GM12878 (cell line): ENCODE measurements around the gene TTYH3. TPM values are rescaled to one million over a fixed set of nuclear protein-coding genes. Genes with fewer than 3 reads are reported as not detected.

Experiments used
- ATAC-seq: fragments of 200-7000 bp; cut with Tn5 transposase; 3 replicates; pipeline ENCODE4 v1.9.1; 2020; ENCODE audit warnings: mild to moderate bottlenecking, moderate library complexity
- BruUV-seq: library from RNA; stranded (reverse); fragments of 400-500 nt; replicated peaks from 2 replicates; lab custom pipeline; 2021; lab: Mats Ljungman, UMichigan
- CTCF ChIA-PET: fragments of 300-600 bp; sonication (Branson Sonifier 250); formaldehyde crosslinking; extraction: SDS; loops from one replicate; lab custom pipeline; 2021; ENCODE audit warnings: inconsistent platforms; lab: Yijun Ruan, JAX
- POLR2A ChIA-PET: fragments of 350-600 bp; formaldehyde crosslinking; extraction: SDS; loops from one replicate; lab custom pipeline; 2021; ENCODE audit warnings: inconsistent platforms; lab: Charles Lee
- RAD21 ChIA-PET: fragments of 300-600 bp; sonication (Branson Sonifier 250); formaldehyde crosslinking; loops from one replicate; lab custom pipeline; 2023; ENCODE audit warnings: antibody characterized with exemption; ENCODE audit not compliant: unreplicated experiment; lab: Charles Lee
- SMC1A ChIA-PET: fragments of 300-600 bp; sonication (Branson Sonifier 250); formaldehyde crosslinking; loops from one replicate; lab custom pipeline; 2023; ENCODE audit not compliant: unreplicated experiment, uncharacterized antibody; lab: Charles Lee
- DNase-seq: peaks from one replicate; pipeline ENCODE4 v3.0.0-alpha.2; 2011; ENCODE audit warnings: low read depth, low spot score
- FAIRE-seq: peaks from 3 replicates; lab custom pipeline; 2011; peaks lifted over from hg19 to GRCh38; lab: Jason Lieb, UNC
- H2AFZ ChIP-seq: 2 replicates; pipeline ENCODE4 v1.6.0; 2011; ENCODE audit warnings: low read depth, low read length, control low read depth; ENCODE audit not compliant: control insufficient read depth
- H3K27ac ChIP-seq: 2 replicates; pipeline ENCODE4 v1.5.1; 2011; ENCODE audit warnings: control low read depth; ENCODE audit not compliant: control insufficient read depth, insufficient read depth
- H3K27me3 ChIP-seq, 2 experiments: replicated peaks in 1 of 2; 2 replicates each; pipeline versions ENCODE4 v1.6.0 to v1.6.1; 2011; ENCODE audit warnings: low read length in 1 of 2; ENCODE audit not compliant: control insufficient read depth in 2 of 2, insufficient read depth in 2 of 2
- H3K36me3 ChIP-seq, 2 experiments: 2 replicates each; pipeline ENCODE4 v1.5.1; 2011; ENCODE audit warnings: low read length in 1 of 2; ENCODE audit not compliant: control insufficient read depth in 2 of 2, insufficient read depth in 2 of 2
- H3K4me1 ChIP-seq: 2 replicates; pipeline ENCODE4 v1.6.1; 2011; ENCODE audit warnings: mild to moderate bottlenecking, low read length, moderate library complexity, mixed read lengths; ENCODE audit not compliant: control insufficient read depth, insufficient read depth
- H3K4me2 ChIP-seq: 2 replicates; pipeline ENCODE4 v1.6.0; 2011; ENCODE audit warnings: control low read depth; ENCODE audit not compliant: control insufficient read depth, insufficient read depth
- H3K4me3 ChIP-seq: fragments of 200-600 bp; sonication (generic); 2 replicates; pipeline ENCODE4 v1.5.1; 2016
- H3K79me2 ChIP-seq: 2 replicates; pipeline ENCODE4 v1.6.0; 2011; ENCODE audit warnings: low read length; ENCODE audit not compliant: control insufficient read depth, insufficient read depth
- H3K9ac ChIP-seq: 2 replicates; pipeline ENCODE4 v1.8.0; 2011; ENCODE audit warnings: low read length, control low read depth, mixed read lengths; ENCODE audit not compliant: control insufficient read depth, insufficient read depth
- H3K9me3 ChIP-seq: replicated peaks from 3 replicates; pipeline ENCODE4 v1.5.1; 2011; ENCODE audit warnings: mild to moderate bottlenecking, low read length; ENCODE audit not compliant: control insufficient read depth, insufficient read depth
- H4K20me1 ChIP-seq: 2 replicates; pipeline ENCODE4 v1.6.0; 2011; ENCODE audit not compliant: control insufficient read depth, insufficient read depth
- CEBPB ChIP-seq, 2 experiments: fragments of 150-350 bp in 1 of 2; IDR thresholded peaks; 2 replicates each; pipeline ENCODE4 v1.6.1; 2012 to 2014; ENCODE audit warnings: low read depth in 2 of 2, low read length in 2 of 2, borderline replicate concordance in 1 of 2, inconsistent platforms in 1 of 2
- CHD1 ChIP-seq: IDR thresholded peaks from 2 replicates; pipeline ENCODE4 v1.6.1; 2012; ENCODE audit warnings: low read depth, low read length, improper control_type of control experiment
- EP300 ChIP-seq, 2 experiments: fragments of 150-350 bp in 1 of 2; IDR thresholded peaks; 2 replicates each; pipeline ENCODE4 v1.6.1; 2011 to 2012; ENCODE audit warnings: low read depth in 2 of 2, low read length in 2 of 2, borderline replicate concordance in 1 of 2, improper control_type of control experiment in 1 of 2, inconsistent platforms in 1 of 2; ENCODE audit not compliant: control insufficient read depth in 1 of 2
- LARP7 ChIP-seq: fragments of 450-650 bp; IDR thresholded peaks from 2 replicates; pipeline ENCODE4 v1.6.1; 2017; ENCODE audit warnings: mild to moderate bottlenecking
- NFXL1 ChIP-seq: fragments of 450-650 bp; IDR thresholded peaks from 2 replicates; pipeline ENCODE4 v1.6.1; 2017; ENCODE audit warnings: antibody characterized with exemption, mild to moderate bottlenecking, borderline replicate concordance
- TBL1XR1 ChIP-seq: IDR thresholded peaks from 2 replicates; pipeline ENCODE4 v1.6.1; 2012; ENCODE audit warnings: low read depth, low read length, improper control_type of control experiment
- TCF12 ChIP-seq: IDR thresholded peaks from 2 replicates; pipeline ENCODE4 v1.6.1; 2011; ENCODE audit warnings: low read depth, mild to moderate bottlenecking, low read length
- WRNIP1 ChIP-seq: IDR thresholded peaks from 2 replicates; pipeline ENCODE4 v1.6.1; 2011; ENCODE audit warnings: low read depth, low read length, improper control_type of control experiment, borderline replicate concordance
- WGBS: methylation state at CpG from one replicate; pipeline ENCODE4 v1.1.6; 2016; ENCODE audit warnings: low lambda C conversion rate; ENCODE audit not compliant: insufficient replicate concordance, insufficient coverage; ENCODE audit errors: missing lambda C conversion rate; 5-methylcytosine and 5-hydroxymethylcytosine counted together
- in situ Hi-C: fragments of 300-500 bp; cut with MboI; formaldehyde crosslinking; loops from 9 replicates; pipeline ENCODE4 v1.14.3; 2018; ENCODE audit warnings: mixed read lengths
- intact Hi-C: fragments of 100-400 bp; cut with micrococcal nuclease; formaldehyde crosslinking; loops from one replicate; pipeline ENCODE4 v1.14.2; 2022; ENCODE audit not compliant: unreplicated experiment
- polyA plus RNA-seq, 11 experiments: library from polyadenylated mRNA; depleted of rRNA in 4 of 11; unstranded in 6 of 11; stranded (reverse) in 5 of 11; fragments of >200 nt; fragmentation: Nextera tagmentation in 4 of 11; fragmentation: Illumina TruSeq in 1 of 11; extraction: Ambion mirVana in 4 of 11; extraction: Trizol in 1 of 11; gene quantifications; 1 replicate in 1 of 11; 2 replicates in 10 of 11; pipeline versions ENCODE4 v1.2.1 to v1.2.3, GENCODE V29; 2011 to 2016; ENCODE audit warnings: inconsistent platforms in 2 of 11, missing spikeins in 2 of 11, low read depth in 1 of 11
- total RNA-seq, 4 experiments: library from RNA; depleted of rRNA in 3 of 4; stranded (reverse); fragments of >200 nt in 3 of 4; fragmentation: Illumina TruSeq in 1 of 4; extraction: Trizol in 1 of 4; gene quantifications; 2 replicates each; pipeline versions ENCODE4 v1.2.1 to v1.2.3, GENCODE V29; 2013 to 2021
- TF ChIP-seq, protein P1 (sequence below): IDR thresholded peaks from 2 replicates; pipeline ENCODE4 v1.6.1; 2012; ENCODE audit warnings: low read depth, low read length, improper control_type of control experiment

TTYH3 gene
- total and polyA plus RNA-seq, 10 of the 15 experiments (the other 5 are each of a cell fraction or from before 2014, with no cell fraction given), result 0.79 to 71.4 (median 10.5) TPM

DNA sequence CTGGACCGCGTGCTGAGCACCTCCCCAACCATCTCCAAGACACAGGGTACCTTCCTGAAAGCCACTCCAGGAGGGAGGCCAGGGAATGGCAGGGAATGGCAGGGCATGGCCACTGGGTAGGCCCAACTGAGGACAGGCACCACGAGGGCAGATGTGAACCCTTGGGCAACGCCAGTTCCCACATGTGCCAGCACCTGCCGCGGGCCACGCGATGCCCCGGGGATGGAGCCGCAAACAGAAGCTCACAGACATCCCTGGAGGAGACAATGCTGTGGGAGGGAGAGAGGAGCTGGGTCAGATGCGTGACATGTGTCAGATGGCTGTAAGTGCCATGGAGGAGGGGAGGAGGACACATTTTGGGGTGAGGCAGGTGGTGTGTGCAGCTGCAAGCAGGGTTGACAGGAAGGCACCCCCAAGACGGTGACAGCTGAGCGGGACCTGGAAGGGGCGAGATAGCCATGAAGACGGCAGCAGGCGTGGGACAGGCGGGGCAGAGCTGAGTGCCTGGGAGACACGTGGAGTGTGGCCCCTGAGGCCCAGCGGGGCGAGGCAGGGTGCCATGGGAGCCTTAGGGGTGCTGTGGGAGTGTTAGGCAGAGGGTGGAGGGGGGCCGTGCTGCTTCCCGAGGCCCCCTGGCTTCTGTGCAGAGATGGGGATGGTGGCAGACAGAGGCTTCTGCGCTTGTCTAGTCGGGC, 45.3 kb upstream of the TTYH3 start:
- ChIA-PET SMC1A (no interaction called here), CTCF (no interaction called here), POLR2A (interaction anchor here (0.8 kb wide), 1 partner anchor 23 kb away, joined by 5 read pairs; no protein-coding TSS in a partner anchor), RAD21 (no interaction called here)
- Histone ChIP-seq H3K36me3 (peaks cover 1 to 3% of the 10 kb centered on the region in 2 experiments; a peak in 2 of 4 replicates), H3K4me1 (no peaks in the 10 kb centered on the region), H2AFZ (no peak overlapping the region), H3K27me3 (no peaks in the 10 kb centered on the region), H3K9ac (no peak overlapping the region), H3K27ac (no peak overlapping the region), H3K79me2 (no peaks in the 10 kb centered on the region), H3K4me2 (no peak overlapping the region), H3K9me3 (no peaks in the 10 kb centered on the region), H4K20me1 (no peaks in the 10 kb centered on the region), H3K4me3 (no peak overlapping the region)
- no peak for DNase-seq
- WGBS, result 80% methylated on average over 24 of the region's 24 CpGs
- no peak for ATAC-seq
- no TSS peak for BruUV-seq
- FAIRE-seq, result no peak
- intact Hi-C loops (no loop called here), in situ Hi-C loops (no loop called here)
- TF ChIP-seq LARP7, result no peak
- no peak for TF ChIP-seq WRNIP1
- TF ChIP-seq TCF12, result no peak
- TF ChIP-seq, protein P1, sequence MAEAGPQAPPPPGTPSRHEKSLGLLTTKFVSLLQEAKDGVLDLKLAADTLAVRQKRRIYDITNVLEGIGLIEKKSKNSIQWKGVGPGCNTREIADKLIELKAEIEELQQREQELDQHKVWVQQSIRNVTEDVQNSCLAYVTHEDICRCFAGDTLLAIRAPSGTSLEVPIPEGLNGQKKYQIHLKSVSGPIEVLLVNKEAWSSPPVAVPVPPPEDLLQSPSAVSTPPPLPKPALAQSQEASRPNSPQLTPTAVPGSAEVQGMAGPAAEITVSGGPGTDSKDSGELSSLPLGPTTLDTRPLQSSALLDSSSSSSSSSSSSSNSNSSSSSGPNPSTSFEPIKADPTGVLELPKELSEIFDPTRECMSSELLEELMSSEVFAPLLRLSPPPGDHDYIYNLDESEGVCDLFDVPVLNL, result no peak
- no peak for TF ChIP-seq CEBPB (IDR thresholded peaks at IDR 0.05; ENCODE audit: borderline replicate concordance in 1 of 2, low read depth in 2 of 2, low read length in 2 of 2)
- TF ChIP-seq EP300 (IDR thresholded peaks at IDR 0.05; ENCODE audit: borderline replicate concordance in 1 of 2, control insufficient read depth in 1 of 2, low read depth in 2 of 2, low read length in 2 of 2), result no peak
- no peak for TF ChIP-seq TBL1XR1
- no peak for TF ChIP-seq CHD1
- TF ChIP-seq NFXL1, result no peak
